ENCODE results near the gene FAM168A. TPM values are rescaled to one million over a fixed set of nuclear protein-coding genes. Genes with fewer than 3 reads are reported as not detected.

Gene FAM168A
- total and polyA plus RNA-seq, 2 experiments from 2014 or later: 6.3 to 24.5 TPM

DNA sequence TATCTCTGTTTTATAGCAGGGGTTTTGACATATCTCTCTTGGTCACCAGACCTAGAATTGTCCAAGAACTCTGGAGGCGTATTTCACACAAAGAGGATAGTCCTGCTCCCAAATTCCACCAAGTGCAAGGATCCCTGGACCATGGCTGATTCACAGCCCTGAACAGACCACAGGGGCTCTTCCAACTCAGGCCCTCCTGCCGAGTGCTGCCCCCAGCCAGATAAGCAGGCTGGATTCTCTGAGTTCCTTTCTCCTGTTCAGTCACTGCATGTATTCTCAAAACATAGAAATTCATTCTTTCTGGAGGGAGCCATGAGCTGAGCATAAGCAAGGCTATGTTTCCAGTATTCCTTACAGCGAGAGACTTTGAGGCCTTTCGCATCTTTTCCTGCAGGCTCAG is 35.1 kb upstream of the FAM168A start:
- TF ChIP-seq EZH2 (IDR thresholded peaks at IDR 0.05; ENCODE audit: borderline replicate concordance) (no peak), EZH2phosphoT487 (IDR thresholded peaks at IDR 0.05; ENCODE audit: low read depth, severe bottlenecking, unreplicated experiment) (no peak)
- TF ChIP-seq, protein P1, sequence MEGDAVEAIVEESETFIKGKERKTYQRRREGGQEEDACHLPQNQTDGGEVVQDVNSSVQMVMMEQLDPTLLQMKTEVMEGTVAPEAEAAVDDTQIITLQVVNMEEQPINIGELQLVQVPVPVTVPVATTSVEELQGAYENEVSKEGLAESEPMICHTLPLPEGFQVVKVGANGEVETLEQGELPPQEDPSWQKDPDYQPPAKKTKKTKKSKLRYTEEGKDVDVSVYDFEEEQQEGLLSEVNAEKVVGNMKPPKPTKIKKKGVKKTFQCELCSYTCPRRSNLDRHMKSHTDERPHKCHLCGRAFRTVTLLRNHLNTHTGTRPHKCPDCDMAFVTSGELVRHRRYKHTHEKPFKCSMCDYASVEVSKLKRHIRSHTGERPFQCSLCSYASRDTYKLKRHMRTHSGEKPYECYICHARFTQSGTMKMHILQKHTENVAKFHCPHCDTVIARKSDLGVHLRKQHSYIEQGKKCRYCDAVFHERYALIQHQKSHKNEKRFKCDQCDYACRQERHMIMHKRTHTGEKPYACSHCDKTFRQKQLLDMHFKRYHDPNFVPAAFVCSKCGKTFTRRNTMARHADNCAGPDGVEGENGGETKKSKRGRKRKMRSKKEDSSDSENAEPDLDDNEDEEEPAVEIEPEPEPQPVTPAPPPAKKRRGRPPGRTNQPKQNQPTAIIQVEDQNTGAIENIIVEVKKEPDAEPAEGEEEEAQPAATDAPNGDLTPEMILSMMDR (IDR thresholded peaks at IDR 0.05; ENCODE audit: poor library complexity): no peak
- H3K27ac ChIP-seq: no peak overlapping the region
- DNase-seq (ENCODE audit: low spot score): no peak
- H3K4me2 ChIP-seq: no peak overlapping the region
- no peaks in the 10 kb centered on the region for H3K27me3 ChIP-seq
- no peaks in the 10 kb centered on the region for H3K36me3 ChIP-seq (replicated peaks; ENCODE audit: insufficient read depth, low read depth)
- WGBS (ENCODE audit: low lambda C conversion rate, missing lambda C conversion rate): 86% methylated on average over 4 of the region's 4 CpGs
- no peak overlapping the region for H3K4me3 ChIP-seq
- H3K79me2 ChIP-seq: no peaks in the 10 kb centered on the region
- no peak overlapping the region for H2AFZ ChIP-seq
- H3K9me3 ChIP-seq (ENCODE audit: low read depth): no peaks in the 10 kb centered on the region
- no peaks in the 10 kb centered on the region for H3K9me2 ChIP-seq (replicated peaks; ENCODE audit: insufficient read depth)
- H3K4me1 ChIP-seq (ENCODE audit: insufficient read depth): peaks cover 5% of the 10 kb centered on the region
- H4K20me1 ChIP-seq (ENCODE audit: insufficient read depth, poor library complexity, severe bottlenecking): no peaks in the 10 kb centered on the region

DNA sequence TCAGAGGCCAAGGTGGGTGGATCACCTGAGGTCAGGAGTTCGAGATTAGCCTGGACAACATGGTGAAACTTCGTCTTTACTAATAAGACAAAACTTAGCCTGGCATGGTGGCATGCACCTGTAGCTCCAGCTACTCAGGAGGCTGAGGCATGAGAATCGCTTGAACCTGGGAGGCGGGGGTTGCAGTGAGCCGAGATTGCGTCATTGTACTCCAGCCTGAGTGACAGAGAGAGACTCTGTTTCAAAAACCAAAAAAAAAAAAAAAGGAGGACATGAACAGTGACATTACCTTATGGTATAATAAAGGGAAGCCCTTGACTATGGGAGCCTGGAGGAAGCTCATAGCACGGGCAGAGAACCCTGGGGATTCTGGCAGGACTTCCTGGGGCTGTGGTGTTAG is 32.0 kb upstream of the FAM168A start:
- no peak overlapping the region for H2AFZ ChIP-seq
- no peak overlapping the region for H3K4me3 ChIP-seq
- TF ChIP-seq, protein P1 (IDR thresholded peaks at IDR 0.05; ENCODE audit: poor library complexity): no peak
- no peak for TF ChIP-seq EZH2phosphoT487 (IDR thresholded peaks at IDR 0.05; ENCODE audit: low read depth, severe bottlenecking, unreplicated experiment)
- H3K4me2 ChIP-seq: no peak overlapping the region
- 88% methylated on average over 7 of the region's 7 CpGs for WGBS (ENCODE audit: low lambda C conversion rate, missing lambda C conversion rate)
- no peaks in the 10 kb centered on the region for H3K27me3 ChIP-seq
- H3K9me3 ChIP-seq (ENCODE audit: low read depth): no peaks in the 10 kb centered on the region
- H3K4me1 ChIP-seq (ENCODE audit: insufficient read depth): peaks cover 5% of the 10 kb centered on the region
- H3K27ac ChIP-seq: no peak overlapping the region
- no peak for DNase-seq (ENCODE audit: low spot score)
- H3K36me3 ChIP-seq (replicated peaks; ENCODE audit: insufficient read depth, low read depth): no peaks in the 10 kb centered on the region
- no peaks in the 10 kb centered on the region for H3K9me2 ChIP-seq (replicated peaks; ENCODE audit: insufficient read depth)
- no peaks in the 10 kb centered on the region for H3K79me2 ChIP-seq
- H4K20me1 ChIP-seq (ENCODE audit: insufficient read depth, poor library complexity, severe bottlenecking): no peaks in the 10 kb centered on the region

DNA sequence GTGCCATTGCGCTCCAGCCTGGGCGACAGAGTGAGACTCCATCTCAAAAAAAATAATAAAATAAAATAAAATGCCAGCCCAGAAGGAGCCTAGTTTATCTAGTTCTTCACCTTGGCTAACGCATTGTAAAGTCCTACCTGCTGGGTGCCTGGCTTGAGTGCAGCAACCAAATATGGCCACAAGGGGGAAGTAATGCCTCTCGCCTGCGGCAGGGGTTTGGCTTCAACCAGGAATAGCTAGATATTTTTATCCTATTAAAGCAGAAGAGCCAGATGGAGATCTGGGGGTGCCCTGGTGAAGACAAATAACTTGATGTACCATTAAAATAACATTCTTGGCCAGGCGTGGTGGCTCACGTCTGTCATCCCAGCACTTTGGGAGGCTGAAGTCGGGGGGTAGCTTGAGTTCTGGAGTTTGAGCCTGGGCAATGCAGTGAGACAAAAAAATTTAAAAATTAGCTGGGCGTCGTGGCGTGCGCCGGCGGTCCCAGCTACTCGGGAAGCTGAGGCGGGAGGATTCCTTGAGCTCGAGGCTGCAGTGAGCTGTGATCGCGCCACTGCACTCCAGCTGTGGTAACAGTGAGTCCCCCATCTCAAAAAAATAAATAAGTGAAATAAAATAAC is 27.9 kb upstream of the FAM168A start:
- TF ChIP-seq EZH2 (IDR thresholded peaks at IDR 0.05; ENCODE audit: borderline replicate concordance) (no peak), EZH2phosphoT487 (IDR thresholded peaks at IDR 0.05; ENCODE audit: low read depth, severe bottlenecking, unreplicated experiment) (no peak)
- TF ChIP-seq, protein P1 (IDR thresholded peaks at IDR 0.05; ENCODE audit: poor library complexity): peak; percentile 92
- Histone ChIP-seq H4K20me1 (ENCODE audit: insufficient read depth, poor library complexity, severe bottlenecking) (no peaks in the 10 kb centered on the region), H3K4me1 (ENCODE audit: insufficient read depth) (peaks cover 5% of the 10 kb centered on the region), H3K9me3 (ENCODE audit: low read depth) (no peaks in the 10 kb centered on the region), H3K4me3 (no peak overlapping the region), H3K9me2 (replicated peaks; ENCODE audit: insufficient read depth) (no peaks in the 10 kb centered on the region), H3K27me3 (no peaks in the 10 kb centered on the region), H3K36me3 (replicated peaks; ENCODE audit: insufficient read depth, low read depth) (no peaks in the 10 kb centered on the region), H3K79me2 (no peaks in the 10 kb centered on the region), H3K27ac (no peak overlapping the region), H3K4me2 (no peak overlapping the region), H2AFZ (no peak overlapping the region)
- DNase-seq (ENCODE audit: low spot score): peak; percentile 84
- WGBS (ENCODE audit: low lambda C conversion rate, missing lambda C conversion rate): 40% methylated on average over 19 of the region's 19 CpGs
